Activated CD8-positive, alpha-beta T cell treated with anti-CD3 and anti-CD28 coated beads, Interleukin-2, amount 10 ng/mL, durations not matched to agents 7 days and 5 days (primary cell): Measurements from ENCODE around the gene G6PD. TPM values are rescaled to one million over a fixed set of nuclear protein-coding genes. Genes with fewer than 3 reads are reported as not detected.
"Not testable (repeated sequence)": the region's sequence is repeated elsewhere in the genome, so short reads cannot be mapped to it uniquely, and the experiment has no call there.

Experiments used
- ATAC-seq: fragments of 150-1000 bp; cut with Tn5 transposase; one replicate; pipeline ENCODE4 v1.10.0; 2021; ENCODE audit warnings: moderate library complexity
- CTCF ChIA-PET: fragments of 350-600 bp; sonication (Branson Sonifier 250); formaldehyde crosslinking; loops from one replicate; lab custom pipeline; 2021; ENCODE audit warnings: antibody characterized with exemption; lab: Charles Lee
- POLR2A ChIA-PET: fragments of 350-600 bp; sonication (Branson Sonifier 250); formaldehyde crosslinking; loops from one replicate; lab custom pipeline; 2021; ENCODE audit warnings: antibody characterized with exemption; lab: Charles Lee
- DNase-seq: peaks from one replicate; pipeline ENCODE4 v3.0.0-alpha.2; 2020
- H3K27ac Mint-ChIP-seq: one replicate; pipeline ENCODE4 v1.8.0; 2021; ENCODE audit warnings: mild to moderate bottlenecking, mixed read lengths
- H3K27me3 Mint-ChIP-seq: one replicate; pipeline ENCODE4 v1.8.0; 2021; ENCODE audit warnings: low read depth, mixed read lengths
- H3K36me3 Mint-ChIP-seq: one replicate; pipeline ENCODE4 v1.8.0; 2021; ENCODE audit warnings: low read depth, mixed read lengths
- H3K4me1 Mint-ChIP-seq: one replicate; pipeline ENCODE4 v1.8.0; 2021; ENCODE audit warnings: low read depth, mixed read lengths
- H3K4me3 Mint-ChIP-seq: one replicate; pipeline ENCODE4 v1.8.0; 2021; ENCODE audit warnings: mild to moderate bottlenecking, mixed read lengths
- H3K9me3 Mint-ChIP-seq: one replicate; pipeline ENCODE4 v1.8.0; 2022; ENCODE audit warnings: mixed read lengths; ENCODE audit not compliant: insufficient read depth
- total RNA-seq, 2 experiments: library from RNA; stranded (reverse); gene quantifications; one replicate each; pipeline ENCODE4 v1.2.3, GENCODE V29; 2021

Gene G6PD
- total RNA-seq, 2 experiments from 2014 or later: 133 to 135 TPM

- H3K4me3 Mint-ChIP-seq: no peak overlapping the region
- H3K9me3 Mint-ChIP-seq: no peaks in the 10 kb centered on the region
- ATAC-seq (no peak), DNase-seq (no peak)
- peak overlapping the region; percentile 93 for H3K27ac Mint-ChIP-seq
- H3K27me3 Mint-ChIP-seq: no peaks in the 10 kb centered on the region
- POLR2A ChIA-PET: interaction anchor here (1.5 to 2.5 kb wide), 2 partner anchors 130 to 144 kb away, joined by 6 to 9 read pairs; partner anchors contain the start of genes RPL10 and TAFAZZIN
- peaks cover 34% of the 10 kb centered on the region for H3K36me3 Mint-ChIP-seq
- CTCF ChIA-PET: interaction anchor here (0.6 to 1.4 kb wide), 2 partner anchors 143 to 168 kb away, joined by 3 to 4 read pairs; partner anchors contain the start of gene RPL10
- peaks cover 43% of the 10 kb centered on the region for H3K4me1 Mint-ChIP-seq
Measured at GRCh38 chrX:154541589-154541895, 5.1 kb downstream of the G6PD start.

DNA sequence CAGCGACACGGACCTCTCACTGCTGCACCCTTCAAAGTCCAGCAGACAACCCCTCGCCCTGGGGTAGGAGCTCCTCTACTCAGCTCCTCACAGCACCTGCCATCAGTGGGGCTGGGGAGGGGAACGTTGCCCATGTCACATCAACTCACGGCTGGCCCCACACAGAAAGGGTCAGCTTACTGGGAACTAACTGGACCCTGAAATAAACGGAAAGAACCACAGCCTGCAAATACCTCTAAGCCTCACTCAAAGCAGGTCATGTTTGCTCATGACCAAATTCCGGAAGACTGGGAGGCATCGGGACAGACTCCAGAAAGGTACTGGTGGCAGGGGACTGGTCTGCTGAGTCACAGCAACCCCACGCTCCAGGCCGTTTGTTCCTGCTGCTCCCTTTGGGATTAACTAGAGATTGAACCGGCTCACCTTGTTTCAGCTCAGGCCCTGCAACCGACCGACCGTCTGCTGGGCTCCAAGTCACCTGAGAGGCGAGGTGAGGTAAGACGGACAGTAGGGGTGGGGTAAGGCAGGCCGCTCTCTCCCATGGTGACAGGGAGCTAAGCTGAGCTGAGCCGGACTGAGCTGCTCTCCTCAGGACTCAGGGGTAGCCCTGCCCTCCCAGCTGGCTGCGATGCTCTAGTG lies 5.6 kb downstream of the G6PD start:
- ATAC-seq: no peak
- H3K27ac Mint-ChIP-seq: peak overlapping the region; percentile 55
- H3K4me1 Mint-ChIP-seq: peaks cover 40% of the 10 kb centered on the region
- POLR2A ChIA-PET: interaction anchor here (1.0 to 1.5 kb wide), 2 partner anchors 141 to 143 kb away, joined by 3 to 6 read pairs; partner anchors contain the start of gene RPL10
- no peaks in the 10 kb centered on the region for H3K9me3 Mint-ChIP-seq
- peaks cover 33% of the 10 kb centered on the region for H3K36me3 Mint-ChIP-seq
- no peak for DNase-seq
- H3K27me3 Mint-ChIP-seq: no peaks in the 10 kb centered on the region
- CTCF ChIA-PET: no interaction called here
- no peak overlapping the region for H3K4me3 Mint-ChIP-seq

DNA sequence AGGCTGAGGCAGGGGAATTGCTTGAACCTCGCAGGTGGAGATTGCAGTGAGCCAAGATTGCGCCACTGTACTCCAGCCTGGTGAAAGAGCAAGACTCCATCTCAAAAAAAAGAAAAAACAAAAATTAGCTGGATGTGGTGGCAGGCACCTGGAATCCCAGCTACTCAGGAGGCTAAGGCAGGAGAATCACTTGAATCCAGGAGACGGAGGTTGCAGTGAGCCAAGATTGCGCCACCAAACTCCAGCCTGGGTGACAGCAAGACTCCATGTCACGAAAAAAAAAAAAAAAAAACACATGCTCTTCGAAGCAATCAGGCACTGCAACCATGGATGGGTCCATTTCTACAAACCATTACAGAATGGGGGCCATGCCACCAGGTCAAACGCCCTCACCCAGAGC lies 6.3 kb downstream of the G6PD start:
- ATAC-seq, DNase-seq, CTCF ChIA-PET, H3K27ac Mint-ChIP-seq, H3K4me3 Mint-ChIP-seq, H3K9me3 Mint-ChIP-seq, H3K27me3 Mint-ChIP-seq: not testable (repeated sequence)
- peaks cover 36% of the 10 kb centered on the region for H3K4me1 Mint-ChIP-seq
- peaks cover 33% of the 10 kb centered on the region for H3K36me3 Mint-ChIP-seq
- POLR2A ChIA-PET: interaction anchor here (1.0 to 1.3 kb wide), 2 partner anchors 13 to 141 kb away, joined by 3 read pairs; no protein-coding TSS in a partner anchor

GRCh38 chrX:154539077-154539476 lies 7.6 kb downstream of the G6PD start:
- DNase-seq (no peak), ATAC-seq (no peak)
- no peaks in the 10 kb centered on the region for H3K9me3 Mint-ChIP-seq
- CTCF ChIA-PET: interaction anchor here (1.1 kb wide), 1 partner anchor 165 kb away, joined by 4 read pairs; no protein-coding TSS in a partner anchor
- H3K27ac Mint-ChIP-seq: peak overlapping the region; percentile 43
- no peaks in the 10 kb centered on the region for H3K27me3 Mint-ChIP-seq
- H3K4me3 Mint-ChIP-seq: no peak overlapping the region
- peaks cover 34% of the 10 kb centered on the region for H3K4me1 Mint-ChIP-seq
- POLR2A ChIA-PET: no interaction called here
- H3K36me3 Mint-ChIP-seq: peaks cover 32% of the 10 kb centered on the region

DNA sequence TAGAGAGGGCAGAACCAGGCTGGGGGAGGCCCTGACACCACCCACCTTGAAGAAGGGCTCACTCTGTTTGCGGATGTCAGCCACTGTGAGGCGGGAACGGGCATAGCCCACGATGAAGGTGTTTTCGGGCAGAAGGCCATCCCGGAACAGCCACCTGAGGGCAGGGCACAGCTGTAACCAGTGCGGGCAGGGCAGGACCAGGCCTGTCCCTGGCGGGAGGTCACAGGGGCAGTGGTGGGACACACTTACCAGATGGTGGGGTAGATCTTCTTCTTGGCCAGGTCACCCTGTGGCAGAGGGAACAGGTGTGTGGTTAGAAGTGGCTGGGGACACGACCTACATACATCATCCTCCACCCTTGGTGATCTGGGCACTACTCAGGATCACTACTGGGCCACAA lies 10.8 kb downstream of the G6PD start:
- Mint-ChIP-seq H3K4me1 (peaks cover 14% of the 10 kb centered on the region), H3K4me3 (no peak overlapping the region), H3K9me3 (no peaks in the 10 kb centered on the region), H3K27me3 (no peaks in the 10 kb centered on the region), H3K36me3 (peaks cover 33% of the 10 kb centered on the region), H3K27ac (no peak overlapping the region)
- DNase-seq (no peak), ATAC-seq (no peak)
- ChIA-PET CTCF (interaction anchor here (1.0 to 1.1 kb wide), 2 partner anchors 137 to 162 kb away, joined by 3 to 5 read pairs; no protein-coding TSS in a partner anchor), POLR2A (interaction anchor here (2.6 kb wide), 1 partner anchor 137 kb away, joined by 9 read pairs; the partner anchor contains the start of gene RPL10)

- Mint-ChIP-seq H3K9me3 (no peaks in the 10 kb centered on the region), H3K36me3 (peaks cover 35% of the 10 kb centered on the region), H3K27ac (peak overlapping the region; percentile 66), H3K27me3 (no peaks in the 10 kb centered on the region), H3K4me3 (no peak overlapping the region), H3K4me1 (peaks cover 14% of the 10 kb centered on the region)
- ATAC-seq (peak; percentile 97), DNase-seq (peak; percentile 89)
- POLR2A ChIA-PET: interaction anchor here (2.6 kb wide), 1 partner anchor 136 kb away, joined by 9 read pairs; the partner anchor contains the start of gene RPL10
- CTCF ChIA-PET: interaction anchor here (0.8 to 1.8 kb wide), 8 partner anchors 8 to 161 kb away, joined by 3 to 10 read pairs (median 4); partner anchors contain the start of genes FLNA, RPL10 and SLC10A3
Measured at GRCh38 chrX:154534526-154535322, 11.9 kb downstream of the G6PD start.

GRCh38 chrX:154532690-154533089 lies 14.0 kb downstream of the G6PD start:
- ATAC-seq: no peak
- POLR2A ChIA-PET: interaction anchor here (0.9 kb wide), 1 partner anchor 135 kb away, joined by 3 read pairs; no protein-coding TSS in a partner anchor
- CTCF ChIA-PET: interaction anchor here (1.6 kb wide), 1 partner anchor 159 kb away, joined by 10 read pairs; the partner anchor contains the start of gene FLNA
- DNase-seq: no peak
- H3K4me3 Mint-ChIP-seq: no peak overlapping the region
- peaks cover 7% of the 10 kb centered on the region for H3K4me1 Mint-ChIP-seq
- H3K27me3 Mint-ChIP-seq: no peaks in the 10 kb centered on the region
- no peaks in the 10 kb centered on the region for H3K9me3 Mint-ChIP-seq
- H3K36me3 Mint-ChIP-seq: peaks cover 29% of the 10 kb centered on the region
- no peak overlapping the region for H3K27ac Mint-ChIP-seq

- ChIA-PET POLR2A (no interaction called here), CTCF (no interaction called here)
- H3K4me1 Mint-ChIP-seq: peaks cover 17% of the 10 kb centered on the region
- no peaks in the 10 kb centered on the region for H3K9me3 Mint-ChIP-seq
- DNase-seq: no peak
- ATAC-seq: no peak
- no peak overlapping the region for H3K4me3 Mint-ChIP-seq
- H3K36me3 Mint-ChIP-seq: peaks cover 29% of the 10 kb centered on the region
- no peaks in the 10 kb centered on the region for H3K27me3 Mint-ChIP-seq
- H3K27ac Mint-ChIP-seq: no peak overlapping the region
Measured at GRCh38 chrX:154531626-154532025, 15.0 kb downstream of the G6PD start.

- Mint-ChIP-seq H3K27me3 (no peaks in the 10 kb centered on the region), H3K36me3 (peaks cover 22% of the 10 kb centered on the region), H3K4me3 (no peak overlapping the region), H3K9me3 (no peaks in the 10 kb centered on the region), H3K27ac (no peak overlapping the region), H3K4me1 (peaks cover 29% of the 10 kb centered on the region)
- ChIA-PET CTCF (no interaction called here), POLR2A (no interaction called here)
- DNase-seq (no peak), ATAC-seq (no peak)
Measured at GRCh38 chrX:154530286-154530685, 16.4 kb downstream of the G6PD start.

DNA sequence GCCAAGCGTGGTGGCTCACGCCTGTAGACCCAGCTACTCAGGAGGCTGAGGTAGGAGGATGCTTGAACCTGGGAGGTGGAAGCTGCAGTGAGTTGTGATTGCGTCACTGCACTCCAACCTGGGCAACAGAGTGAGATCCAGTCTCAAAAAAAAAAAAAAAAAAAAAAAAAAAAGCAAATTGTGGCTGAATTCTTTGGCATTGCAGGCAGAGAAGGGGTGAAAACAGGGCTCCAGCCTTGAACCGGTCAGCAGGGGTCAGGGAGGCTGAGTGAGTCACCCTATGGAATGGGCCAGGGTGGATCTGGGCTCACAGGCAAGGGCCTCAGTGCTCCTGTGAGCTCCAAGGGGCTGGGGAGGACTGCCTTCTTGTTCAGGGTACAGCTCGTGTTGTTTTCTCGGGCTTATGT lies 17.4 kb downstream of the G6PD start:
- Mint-ChIP-seq H3K4me3 (no peak overlapping the region), H3K27me3 (no peaks in the 10 kb centered on the region), H3K9me3 (no peaks in the 10 kb centered on the region), H3K36me3 (peaks cover 15% of the 10 kb centered on the region), H3K4me1 (peaks cover 23% of the 10 kb centered on the region), H3K27ac (no peak overlapping the region)
- CTCF ChIA-PET: no interaction called here
- POLR2A ChIA-PET: interaction anchor here (0.7 kb wide), 1 partner anchor 44 kb away, joined by 6 read pairs; no protein-coding TSS in a partner anchor
- no peak for ATAC-seq
- no peak for DNase-seq

DNA sequence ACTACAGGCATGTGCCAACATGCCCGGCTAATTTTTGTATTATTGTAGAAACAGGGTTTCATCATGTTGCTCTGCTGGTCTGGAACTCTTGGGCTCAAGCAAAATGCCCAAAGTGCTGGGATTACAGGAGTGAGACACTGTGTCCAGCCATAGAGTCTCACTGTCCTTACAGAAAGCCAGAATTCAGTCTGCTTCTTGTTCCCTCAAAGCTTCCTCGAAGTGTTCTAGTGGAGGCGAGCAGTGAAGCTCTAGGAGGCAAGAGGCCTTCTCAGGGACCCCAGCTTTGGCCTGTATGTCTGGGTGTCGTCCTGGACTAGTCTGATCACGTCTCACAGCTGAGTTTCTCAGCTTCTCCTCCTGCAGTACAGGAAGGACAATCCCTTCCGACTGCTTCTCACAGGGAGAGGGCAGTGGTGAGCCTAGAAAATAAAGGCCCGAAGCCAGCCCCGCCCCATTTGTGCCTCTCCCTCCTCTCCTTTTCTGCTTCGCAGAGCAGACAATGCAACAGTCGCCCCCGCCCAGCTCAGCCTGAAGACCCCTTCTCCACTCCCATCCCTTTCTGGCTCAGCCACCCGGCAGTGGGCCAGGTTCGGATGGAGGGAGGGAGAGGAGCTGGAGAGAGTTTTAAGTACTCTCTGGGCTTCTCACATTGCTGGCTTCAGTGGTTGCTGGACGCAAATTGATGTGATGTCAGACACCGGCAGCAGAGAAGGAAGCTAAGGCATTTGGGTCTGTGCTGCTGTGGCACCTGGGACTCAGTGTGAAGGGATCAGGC lies 19.6 kb downstream of the G6PD start:
- peak; percentile 75 for DNase-seq
- Mint-ChIP-seq H3K27me3 (no peaks in the 10 kb centered on the region), H3K4me3 (peak overlapping the region; percentile 8), H3K27ac (peak overlapping the region; percentile 84), H3K9me3 (no peaks in the 10 kb centered on the region), H3K36me3 (peaks cover 10% of the 10 kb centered on the region), H3K4me1 (peaks cover 23% of the 10 kb centered on the region)
- ATAC-seq: peak; percentile 93
- ChIA-PET POLR2A (interaction anchor here (0.6 to 0.9 kb wide), 3 partner anchors 13 to 148 kb away, joined by 3 to 4 read pairs (median 3); partner anchors contain the start of gene EMD), CTCF (interaction anchor here (0.7 to 1.8 kb wide), 15 partner anchors 8 to 388 kb away, joined by 3 to 14 read pairs (median 4); partner anchors contain the start of genes FAM3A, RPL10, SLC10A3 and UBL4A)
